D721Med (cell line): ENCODE measurements around the gene CD4.
"Not testable (repeated sequence)": the region's sequence is repeated elsewhere in the genome, so short reads cannot be mapped to it uniquely, and the experiment has no call there.

Source experiments
- DNase-seq: peaks from one replicate; pipeline ENCODE4 v3.0.0; 2011; ENCODE audit warnings: low spot score; ENCODE audit not compliant: insufficient read length
- FAIRE-seq: peaks from 2 replicates; lab custom pipeline; 2011; peaks lifted over from hg19 to GRCh38; lab: Jason Lieb, UNC
- TF ChIP-seq, protein P1 (sequence below): IDR thresholded peaks from 2 replicates; pipeline ENCODE4 v1.5.1; 2012; ENCODE audit warnings: mild to moderate bottlenecking, control low read depth; ENCODE audit not compliant: insufficient read depth; ENCODE audit errors: missing control alignments

The CD4 gene

GRCh38 chr12:6860942-6861341 is 71.6 kb downstream of the CD4 start:
- DNase-seq (no peak), FAIRE-seq (no peak)
- TF ChIP-seq, protein P1, sequence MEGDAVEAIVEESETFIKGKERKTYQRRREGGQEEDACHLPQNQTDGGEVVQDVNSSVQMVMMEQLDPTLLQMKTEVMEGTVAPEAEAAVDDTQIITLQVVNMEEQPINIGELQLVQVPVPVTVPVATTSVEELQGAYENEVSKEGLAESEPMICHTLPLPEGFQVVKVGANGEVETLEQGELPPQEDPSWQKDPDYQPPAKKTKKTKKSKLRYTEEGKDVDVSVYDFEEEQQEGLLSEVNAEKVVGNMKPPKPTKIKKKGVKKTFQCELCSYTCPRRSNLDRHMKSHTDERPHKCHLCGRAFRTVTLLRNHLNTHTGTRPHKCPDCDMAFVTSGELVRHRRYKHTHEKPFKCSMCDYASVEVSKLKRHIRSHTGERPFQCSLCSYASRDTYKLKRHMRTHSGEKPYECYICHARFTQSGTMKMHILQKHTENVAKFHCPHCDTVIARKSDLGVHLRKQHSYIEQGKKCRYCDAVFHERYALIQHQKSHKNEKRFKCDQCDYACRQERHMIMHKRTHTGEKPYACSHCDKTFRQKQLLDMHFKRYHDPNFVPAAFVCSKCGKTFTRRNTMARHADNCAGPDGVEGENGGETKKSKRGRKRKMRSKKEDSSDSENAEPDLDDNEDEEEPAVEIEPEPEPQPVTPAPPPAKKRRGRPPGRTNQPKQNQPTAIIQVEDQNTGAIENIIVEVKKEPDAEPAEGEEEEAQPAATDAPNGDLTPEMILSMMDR = no peak

DNA sequence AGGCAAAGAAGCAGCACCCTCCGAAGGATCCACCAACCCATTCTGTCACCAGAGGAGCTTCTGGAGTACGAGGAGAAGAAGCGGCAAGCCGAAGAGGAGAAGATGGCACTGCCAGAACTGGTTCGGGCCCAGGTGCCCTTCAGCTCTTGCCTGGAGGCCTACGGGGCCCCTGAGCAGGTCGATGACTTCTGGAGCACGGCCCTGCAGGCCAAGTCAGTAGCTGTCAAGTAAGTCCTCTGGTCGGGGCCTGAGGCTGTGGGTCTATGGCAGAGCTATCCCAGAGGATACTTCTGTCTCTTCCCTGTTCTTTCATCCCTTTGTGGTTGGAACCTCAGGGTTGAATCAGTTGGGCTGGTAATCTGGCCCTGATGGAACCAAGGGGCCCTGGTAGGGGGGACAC is 72.1 kb downstream of the CD4 start:
- DNase-seq = no peak
- TF ChIP-seq, protein P1 = no peak
- no peak for FAIRE-seq

DNA sequence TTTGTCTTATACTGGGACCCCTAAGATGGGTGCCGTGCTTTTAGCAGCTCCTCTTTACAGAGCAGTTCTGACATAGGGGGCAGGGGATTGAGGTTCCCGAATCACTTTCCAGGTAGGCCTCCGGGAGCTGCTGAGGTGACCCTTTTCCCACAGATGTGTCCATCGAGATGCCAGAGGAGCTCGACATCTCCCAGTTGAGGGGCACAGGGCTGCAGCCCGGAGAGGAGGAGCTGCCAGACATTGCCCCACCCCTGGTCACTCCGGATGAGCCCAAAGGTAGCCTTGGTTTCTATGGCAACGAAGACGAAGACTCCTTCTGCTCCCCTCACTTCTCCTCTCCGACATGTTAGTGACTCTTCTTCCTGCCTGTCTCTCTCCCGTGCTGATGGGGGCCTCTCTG is 73.7 kb downstream of the CD4 start:
- TF ChIP-seq, protein P1 = no peak
- DNase-seq = no peak
- FAIRE-seq = no peak

DNA sequence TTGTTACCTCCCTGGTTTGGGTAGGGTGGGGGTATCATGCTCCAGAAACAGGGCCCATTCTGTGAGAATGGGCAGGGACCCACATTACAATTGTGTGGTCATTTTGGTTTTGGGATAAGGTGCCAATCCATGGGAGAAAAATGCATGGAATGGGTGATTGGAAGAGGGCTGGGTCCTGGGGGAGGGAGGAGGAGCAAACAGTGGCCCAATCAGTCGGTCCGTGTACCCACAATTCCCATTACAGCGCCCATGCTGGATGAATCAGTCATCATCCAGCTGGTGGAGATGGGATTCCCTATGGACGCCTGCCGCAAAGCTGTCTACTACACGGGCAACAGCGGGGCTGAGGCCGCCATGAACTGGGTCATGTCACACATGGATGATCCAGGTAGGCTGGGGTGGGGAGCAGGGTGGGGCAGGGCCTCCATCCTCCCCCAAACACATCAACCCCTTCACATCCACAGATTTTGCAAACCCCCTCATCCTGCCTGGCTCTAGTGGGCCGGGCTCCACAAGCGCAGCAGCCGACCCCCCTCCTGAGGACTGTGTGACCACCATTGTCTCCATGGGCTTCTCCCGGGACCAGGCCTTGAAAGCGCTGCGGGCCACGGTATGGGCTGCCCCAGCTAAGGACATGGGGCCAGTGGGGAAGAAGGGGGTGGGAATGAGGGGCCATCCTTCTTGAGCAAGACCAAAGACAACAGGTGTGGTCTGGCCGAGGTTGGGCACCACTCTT is 74.4 kb downstream of the CD4 start:
- TF ChIP-seq, protein P1 = no peak
- FAIRE-seq (no peak), DNase-seq (no peak)

GRCh38 chr12:6865307-6865706 is 76.0 kb downstream of the CD4 start:
- DNase-seq = not testable (repeated sequence)

GRCh38 chr12:6866163-6866919 is 77.0 kb downstream of the CD4 start:
- no peak for DNase-seq
- TF ChIP-seq, protein P1 = no peak
- no peak for FAIRE-seq

More at GRCh38 chr12:6865307-6865706, 76.0 kb downstream of the CD4 start:
- not testable (repeated sequence) for FAIRE-seq

DNA sequence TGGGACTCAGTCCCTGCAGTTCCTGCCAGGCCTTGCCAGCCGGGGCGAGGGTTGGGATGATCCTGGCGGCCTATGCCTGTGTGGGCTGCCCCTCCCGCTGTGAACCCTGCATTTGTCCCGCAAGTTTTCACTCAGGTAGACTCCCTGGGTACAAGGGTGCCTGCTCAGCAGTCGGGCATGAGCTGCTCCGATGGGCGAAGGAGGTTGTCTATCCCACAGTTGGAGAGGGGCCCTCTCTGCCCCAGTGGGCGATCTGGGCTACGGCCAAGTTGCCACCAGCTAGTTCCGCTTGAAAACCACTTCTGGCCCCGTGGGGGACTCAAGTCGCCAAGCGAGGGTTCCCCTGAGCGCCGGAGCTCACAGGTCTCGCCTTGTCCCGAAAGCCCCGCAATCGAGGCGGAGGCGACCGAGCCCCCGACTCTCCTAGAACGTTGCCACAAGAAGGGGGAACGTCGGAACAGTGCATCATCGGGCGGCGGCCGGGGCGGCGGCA is 77.6 kb downstream of the CD4 start:
- no peak for DNase-seq
- no peak for FAIRE-seq
- TF ChIP-seq, protein P1 = no peak
